ENCODE measurements around the gene BPIFB1. TPM values are rescaled to one million over a fixed set of nuclear protein-coding genes. Genes with fewer than 3 reads are reported as not detected.

BPIFB1 gene
- total and polyA plus RNA-seq, 2 donors, result 0.24 to 0.55 TPM

DNA sequence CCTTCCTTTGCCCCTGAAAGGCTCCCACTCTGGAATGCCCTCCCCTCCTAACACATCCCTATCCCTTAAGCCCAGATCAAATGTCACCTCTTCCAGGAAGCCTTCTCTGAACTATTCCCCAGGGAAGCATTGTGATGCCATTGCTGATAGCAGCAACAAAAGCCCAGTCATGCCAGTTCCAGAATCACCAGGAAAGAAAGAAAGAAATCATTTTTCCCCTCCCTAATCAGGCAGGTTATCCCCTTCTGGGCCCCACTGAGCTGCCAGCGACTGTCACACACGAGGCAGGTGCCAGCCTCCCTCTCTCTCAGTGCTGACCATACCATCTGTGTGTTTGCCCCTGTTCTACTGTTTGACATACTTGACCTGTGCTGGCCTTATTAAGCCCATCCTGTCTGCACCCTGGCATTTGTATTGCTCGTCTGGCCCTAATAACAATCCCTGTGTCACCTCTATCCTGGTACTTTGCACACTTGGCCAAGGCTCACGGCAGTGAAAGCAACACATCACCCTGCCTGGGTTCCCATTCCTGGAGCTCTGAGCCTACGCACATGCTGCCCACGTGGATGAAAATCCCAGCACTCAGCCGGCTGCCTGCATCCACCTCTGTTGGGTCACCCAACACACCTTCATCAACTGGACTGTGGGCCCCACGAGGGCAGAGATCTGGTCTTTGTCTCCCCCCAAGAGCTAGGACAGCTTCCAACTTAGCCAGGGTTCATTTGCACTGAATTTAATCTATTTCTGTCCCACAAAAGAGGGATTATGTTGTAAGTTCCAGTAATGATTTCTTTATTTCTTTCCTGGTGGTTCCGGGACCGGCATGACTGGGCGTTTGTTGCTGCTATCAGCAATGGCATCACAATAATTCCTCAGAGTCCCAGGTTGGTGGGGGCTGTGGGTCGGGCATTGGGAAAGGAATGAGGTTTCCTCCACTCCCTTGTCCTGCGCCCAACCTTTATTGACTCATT lies 5.3 kb upstream of the BPIFB1 start:
- Histone ChIP-seq H3K4me1 (ENCODE audit: control insufficient read depth in 2 of 2, insufficient read depth in 2 of 2, low read length in 2 of 2) (no peaks in the 10 kb centered on the region), H3K9me3 (ENCODE audit: control insufficient read depth in 2 of 2, insufficient read depth in 1 of 2, low read length in 1 of 2) (no peaks in the 10 kb centered on the region), H3K27ac (ENCODE audit: low read depth in 1 of 2, low read length in 1 of 2) (no peak overlapping the region), H3K27me3 (ENCODE audit: control insufficient read depth in 2 of 2, insufficient read depth in 1 of 2, low read length in 1 of 2) (peaks cover 0 to 28% of the 10 kb centered on the region in 2 donors), H3K36me3 (ENCODE audit: control insufficient read depth in 2 of 2, insufficient read depth in 2 of 2, low read length in 1 of 2) (no peaks in the 10 kb centered on the region), H3K4me3 (ENCODE audit: low read length in 2 of 2) (no peak overlapping the region)
- WGBS, result 79% methylated on average over 13 of the region's 13 CpGs
- DNase-seq (ENCODE audit: low read depth in 6 of 9, low spot score in 9 of 9), result no peak

DNA sequence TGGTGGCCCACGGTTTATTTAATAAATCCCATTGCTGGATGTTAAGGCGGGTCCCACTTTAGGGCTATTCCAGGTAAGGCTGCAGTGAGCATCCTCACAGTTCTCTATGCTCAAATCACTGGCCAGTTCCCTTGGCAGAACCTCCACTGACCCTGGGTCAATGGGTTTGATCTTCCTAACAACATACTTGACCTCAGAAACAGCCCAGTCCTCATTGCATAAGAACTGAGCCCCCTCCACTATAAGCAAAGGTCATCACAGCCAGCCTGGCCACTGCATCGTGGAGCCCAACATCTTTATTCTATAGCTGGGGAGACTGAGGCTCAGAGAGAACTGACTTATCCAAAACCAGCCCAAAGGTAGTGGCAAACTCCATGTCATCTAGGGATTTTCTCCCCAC lies 4.3 kb upstream of the BPIFB1 start:
- DNase-seq (ENCODE audit: low read depth in 6 of 9, low spot score in 9 of 9), result no peak
- Histone ChIP-seq H3K27me3 (ENCODE audit: control insufficient read depth in 2 of 2, insufficient read depth in 1 of 2, low read length in 1 of 2) (peaks cover 0 to 28% of the 10 kb centered on the region in 2 donors), H3K4me1 (ENCODE audit: control insufficient read depth in 2 of 2, insufficient read depth in 2 of 2, low read length in 2 of 2) (no peaks in the 10 kb centered on the region), H3K27ac (ENCODE audit: low read depth in 1 of 2, low read length in 1 of 2) (no peak overlapping the region), H3K9me3 (ENCODE audit: control insufficient read depth in 2 of 2, insufficient read depth in 1 of 2, low read length in 1 of 2) (no peaks in the 10 kb centered on the region), H3K36me3 (ENCODE audit: control insufficient read depth in 2 of 2, insufficient read depth in 2 of 2, low read length in 1 of 2) (no peaks in the 10 kb centered on the region), H3K4me3 (ENCODE audit: low read length in 2 of 2) (no peak overlapping the region)
- WGBS, result 89% methylated on average over 3 of the region's 3 CpGs

DNA sequence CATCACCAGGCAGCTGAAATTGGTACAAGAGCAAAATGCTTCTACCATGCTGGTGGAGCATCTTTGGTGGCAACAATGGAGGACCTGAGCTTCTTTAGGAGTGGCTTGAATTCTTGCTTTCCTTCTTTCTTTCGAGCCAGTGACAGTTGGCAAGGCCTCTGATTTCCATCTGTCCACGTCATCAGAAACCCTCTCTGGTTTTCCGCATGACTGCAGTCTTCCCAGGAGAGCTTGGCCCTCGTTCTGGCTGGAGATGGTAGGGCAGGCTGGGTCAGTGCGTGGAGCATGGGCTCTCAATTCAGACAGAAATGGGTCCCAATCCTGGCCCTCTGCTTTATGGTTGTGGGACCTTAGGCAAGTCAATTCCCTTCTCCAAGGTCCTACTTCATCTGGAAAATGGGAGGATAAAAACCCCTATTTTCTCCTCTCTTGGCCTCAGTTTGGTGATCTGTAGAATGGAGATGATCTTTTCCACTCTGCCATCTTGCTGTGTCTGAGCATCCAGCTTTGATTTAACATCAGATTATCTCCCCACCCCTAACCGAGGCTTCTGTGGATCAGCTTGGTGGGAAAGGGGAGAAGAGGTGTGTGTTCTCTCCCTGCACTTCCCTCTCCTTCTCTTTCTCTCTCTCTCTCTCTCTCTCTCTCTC lies 3.6 kb upstream of the BPIFB1 start:
- Histone ChIP-seq H3K4me3 (ENCODE audit: low read length in 2 of 2) (no peak overlapping the region), H3K36me3 (ENCODE audit: control insufficient read depth in 2 of 2, insufficient read depth in 2 of 2, low read length in 1 of 2) (no peaks in the 10 kb centered on the region), H3K9me3 (ENCODE audit: control insufficient read depth in 2 of 2, insufficient read depth in 1 of 2, low read length in 1 of 2) (no peaks in the 10 kb centered on the region), H3K27me3 (ENCODE audit: control insufficient read depth in 2 of 2, insufficient read depth in 1 of 2, low read length in 1 of 2) (peaks cover 0 to 28% of the 10 kb centered on the region in 2 donors), H3K4me1 (ENCODE audit: control insufficient read depth in 2 of 2, insufficient read depth in 2 of 2, low read length in 2 of 2) (no peaks in the 10 kb centered on the region), H3K27ac (ENCODE audit: low read depth in 1 of 2, low read length in 1 of 2) (no peak overlapping the region)
- 90% methylated on average over 6 of the region's 6 CpGs for WGBS
- no peak for DNase-seq (ENCODE audit: low read depth in 6 of 9, low spot score in 9 of 9)

DNA sequence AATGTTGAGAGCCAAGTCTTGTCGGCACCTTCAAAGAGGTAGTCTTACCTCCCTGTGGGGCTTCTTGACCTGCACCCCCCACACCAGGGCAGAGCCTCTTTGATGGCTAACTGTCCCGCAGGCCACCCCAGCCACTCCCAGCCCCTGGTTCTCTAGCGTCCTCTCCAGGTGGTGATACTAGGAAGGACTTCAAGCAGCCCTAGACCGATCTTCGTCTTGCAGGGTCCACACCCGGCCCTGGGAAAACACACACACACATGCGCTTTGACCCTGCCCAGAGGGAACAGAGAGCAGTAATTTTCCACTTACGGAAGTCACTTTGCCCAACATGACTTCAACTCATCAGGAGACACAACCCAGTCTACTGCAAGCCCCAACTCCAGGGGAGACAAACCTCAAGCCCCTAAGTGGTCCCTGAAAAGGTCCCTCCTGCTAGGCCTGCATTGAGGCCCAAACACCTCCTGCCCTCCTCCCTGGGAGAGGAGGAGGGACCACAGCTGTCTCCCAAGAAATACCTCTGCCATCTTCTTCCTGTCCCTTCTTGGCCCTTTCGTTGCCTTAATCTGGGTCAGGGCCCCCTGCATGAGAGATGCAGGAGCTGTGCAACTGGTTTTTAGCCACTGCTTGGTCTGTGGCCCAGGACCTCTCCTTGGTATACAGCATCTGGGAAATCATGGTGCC lies 2.9 kb upstream of the BPIFB1 start:
- Histone ChIP-seq H3K27me3 (ENCODE audit: control insufficient read depth in 2 of 2, insufficient read depth in 1 of 2, low read length in 1 of 2) (peaks cover 0 to 28% of the 10 kb centered on the region in 2 donors), H3K27ac (ENCODE audit: low read depth in 1 of 2, low read length in 1 of 2) (no peak overlapping the region), H3K4me1 (ENCODE audit: control insufficient read depth in 2 of 2, insufficient read depth in 2 of 2, low read length in 2 of 2) (no peaks in the 10 kb centered on the region), H3K9me3 (ENCODE audit: control insufficient read depth in 2 of 2, insufficient read depth in 1 of 2, low read length in 1 of 2) (no peaks in the 10 kb centered on the region), H3K4me3 (ENCODE audit: low read length in 2 of 2) (no peak overlapping the region), H3K36me3 (ENCODE audit: control insufficient read depth in 2 of 2, insufficient read depth in 2 of 2, low read length in 1 of 2) (no peaks in the 10 kb centered on the region)
- 92% methylated on average over 9 of the region's 9 CpGs for WGBS
- DNase-seq (ENCODE audit: low read depth in 6 of 9, low spot score in 9 of 9), result no peak

DNA sequence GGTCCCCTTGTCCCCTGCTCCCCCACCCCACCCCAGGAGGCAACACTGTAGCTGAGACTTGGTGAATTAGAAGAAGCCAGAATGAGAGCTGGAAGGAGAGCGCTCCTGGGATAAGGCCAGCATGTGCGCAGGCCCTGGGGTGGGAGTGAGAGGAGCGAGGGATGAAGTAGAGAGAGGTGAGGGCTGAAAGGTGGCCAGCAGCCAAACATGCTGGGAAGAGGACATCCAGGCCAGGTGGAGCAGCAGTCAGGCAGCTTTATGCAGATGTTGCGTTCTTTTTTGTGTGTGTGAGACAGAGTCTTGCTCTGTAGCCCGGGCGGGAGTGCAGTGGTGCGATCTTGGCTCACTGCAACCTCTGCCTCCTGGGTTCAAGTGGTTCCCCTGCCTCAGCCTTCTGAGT lies 2.2 kb upstream of the BPIFB1 start:
- no peaks in the 10 kb centered on the region for H3K9me3 ChIP-seq (ENCODE audit: control insufficient read depth in 2 of 2, insufficient read depth in 1 of 2, low read length in 1 of 2)
- H3K27ac ChIP-seq (ENCODE audit: low read depth in 1 of 2, low read length in 1 of 2), result no peak overlapping the region
- H3K36me3 ChIP-seq (ENCODE audit: control insufficient read depth in 2 of 2, insufficient read depth in 2 of 2, low read length in 1 of 2), result no peaks in the 10 kb centered on the region
- H3K4me1 ChIP-seq (ENCODE audit: control insufficient read depth in 2 of 2, insufficient read depth in 2 of 2, low read length in 2 of 2), result no peaks in the 10 kb centered on the region
- 96% methylated on average over 7 of the region's 7 CpGs for WGBS
- H3K4me3 ChIP-seq (ENCODE audit: low read length in 2 of 2), result no peak overlapping the region
- no peak for DNase-seq (ENCODE audit: low read depth in 6 of 9, low spot score in 9 of 9)
- H3K27me3 ChIP-seq (ENCODE audit: control insufficient read depth in 2 of 2, insufficient read depth in 1 of 2, low read length in 1 of 2), result peaks cover 0 to 26% of the 10 kb centered on the region in 2 donors

DNA sequence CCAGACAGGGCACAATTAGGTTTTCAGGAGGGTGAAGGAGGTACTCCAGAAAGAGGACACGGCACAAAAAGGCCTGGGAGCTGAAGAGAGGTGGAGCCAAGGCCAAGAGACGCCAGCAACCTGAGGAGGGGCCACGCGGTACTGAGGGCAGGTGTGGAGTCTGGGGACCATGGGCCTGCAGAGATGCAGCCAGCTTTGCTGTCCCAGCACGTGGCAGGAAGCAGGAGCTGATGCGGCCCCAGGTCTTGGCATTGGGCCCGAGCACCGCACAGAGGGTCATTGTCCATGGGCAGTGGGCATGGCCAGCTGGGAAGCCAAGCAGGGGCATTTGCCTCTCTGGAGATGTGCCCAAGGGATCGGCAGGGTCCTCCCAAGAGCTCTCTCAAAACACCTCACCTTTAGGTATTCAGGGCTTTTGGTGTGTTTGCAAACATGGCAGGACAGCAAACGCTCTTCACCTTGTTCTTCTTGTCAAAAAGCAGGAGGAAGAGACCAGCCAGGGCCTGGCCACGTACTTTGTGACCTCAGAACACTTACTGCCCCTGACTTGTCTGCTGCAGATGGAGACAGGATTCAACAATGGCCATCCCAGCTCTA lies 1.4 kb upstream of the BPIFB1 start:
- no peak for DNase-seq (ENCODE audit: low read depth in 6 of 9, low spot score in 9 of 9)
- H3K4me3 ChIP-seq (ENCODE audit: low read length in 2 of 2), result no peak overlapping the region
- no peak overlapping the region for H3K27ac ChIP-seq (ENCODE audit: low read depth in 1 of 2, low read length in 1 of 2)
- no peaks in the 10 kb centered on the region for H3K36me3 ChIP-seq (ENCODE audit: control insufficient read depth in 2 of 2, insufficient read depth in 2 of 2, low read length in 1 of 2)
- H3K4me1 ChIP-seq (ENCODE audit: control insufficient read depth in 2 of 2, insufficient read depth in 2 of 2, low read length in 2 of 2), result no peaks in the 10 kb centered on the region
- 89% methylated on average over 11 of the region's 11 CpGs for WGBS
- no peaks in the 10 kb centered on the region for H3K9me3 ChIP-seq (ENCODE audit: control insufficient read depth in 2 of 2, insufficient read depth in 1 of 2, low read length in 1 of 2)
- peaks cover 0 to 20% of the 10 kb centered on the region in 2 donors for H3K27me3 ChIP-seq (ENCODE audit: control insufficient read depth in 2 of 2, insufficient read depth in 1 of 2, low read length in 1 of 2)

DNA sequence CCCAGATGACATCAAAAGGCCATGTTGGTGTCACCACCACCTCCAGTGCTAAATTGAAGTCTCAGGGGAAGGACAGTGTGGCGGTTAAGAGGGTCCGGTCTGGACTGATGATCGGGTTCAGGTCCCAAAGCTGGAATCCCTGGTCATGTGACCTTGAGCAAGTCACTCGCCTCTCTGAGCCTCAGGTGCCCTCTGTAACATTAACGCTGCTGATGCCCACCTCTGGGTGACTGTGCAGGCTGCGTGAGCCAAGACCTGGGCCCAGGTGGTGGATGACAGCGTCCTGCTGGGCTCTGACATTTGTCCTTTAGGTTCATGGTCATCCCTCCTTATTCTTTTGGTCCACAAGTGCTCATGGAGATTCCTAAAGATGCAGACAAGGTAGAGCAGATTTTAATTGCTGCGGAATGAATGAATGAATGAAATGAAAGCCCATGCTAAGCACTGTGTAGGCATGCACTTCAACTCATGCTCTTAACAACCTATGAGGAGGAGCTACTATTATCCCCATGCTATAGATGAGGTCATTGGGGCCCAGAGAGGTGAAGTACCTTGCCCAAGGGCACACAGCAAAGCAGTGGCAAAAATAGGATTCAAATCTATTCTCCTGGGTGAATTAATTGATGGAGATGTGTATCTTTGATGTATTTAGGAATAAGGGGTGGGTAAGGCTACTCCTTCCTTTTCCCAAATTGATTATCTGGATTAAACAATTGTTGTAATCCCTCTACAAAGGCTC lies 649 bp upstream of the BPIFB1 start:
- Histone ChIP-seq H3K9me3 (ENCODE audit: control insufficient read depth in 2 of 2, insufficient read depth in 1 of 2, low read length in 1 of 2) (no peaks in the 10 kb centered on the region), H3K27ac (ENCODE audit: low read depth in 1 of 2, low read length in 1 of 2) (no peak overlapping the region), H3K36me3 (ENCODE audit: control insufficient read depth in 2 of 2, insufficient read depth in 2 of 2, low read length in 1 of 2) (no peaks in the 10 kb centered on the region), H3K4me1 (ENCODE audit: control insufficient read depth in 2 of 2, insufficient read depth in 2 of 2, low read length in 2 of 2) (no peaks in the 10 kb centered on the region), H3K4me3 (ENCODE audit: low read length in 2 of 2) (no peak overlapping the region), H3K27me3 (ENCODE audit: control insufficient read depth in 2 of 2, insufficient read depth in 1 of 2, low read length in 1 of 2) (peaks cover 2 to 20% of the 10 kb centered on the region in 2 donors)
- DNase-seq (ENCODE audit: low read depth in 6 of 9, low spot score in 9 of 9), result no peak
- 93% methylated on average over 8 of the region's 8 CpGs for WGBS

DNA sequence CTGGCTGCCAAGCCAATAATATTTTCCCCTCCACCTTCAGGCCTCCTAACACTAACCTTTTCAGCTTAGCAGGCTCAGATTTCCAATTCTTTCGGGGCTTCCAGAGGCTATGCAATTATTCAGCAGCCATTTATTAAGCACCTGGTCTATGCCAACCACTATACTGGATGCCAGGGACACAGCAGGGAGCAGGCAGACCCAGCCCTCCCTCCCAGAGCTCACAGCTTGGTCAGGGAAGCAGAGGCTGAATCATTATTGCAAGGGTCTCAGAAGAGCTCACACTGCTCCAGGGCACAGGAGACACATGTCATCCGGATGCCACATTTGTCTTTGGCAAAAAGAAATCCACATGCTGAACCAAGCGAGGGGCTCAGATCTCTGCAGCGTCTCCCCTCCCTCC lies 1.3 kb downstream of the BPIFB1 start:
- no peaks in the 10 kb centered on the region for H3K4me1 ChIP-seq (ENCODE audit: control insufficient read depth in 2 of 2, insufficient read depth in 2 of 2, low read length in 2 of 2)
- H3K9me3 ChIP-seq (ENCODE audit: control insufficient read depth in 2 of 2, insufficient read depth in 1 of 2, low read length in 1 of 2), result no peaks in the 10 kb centered on the region
- H3K36me3 ChIP-seq (ENCODE audit: control insufficient read depth in 2 of 2, insufficient read depth in 2 of 2, low read length in 1 of 2), result no peaks in the 10 kb centered on the region
- 90% methylated on average over 4 of the region's 4 CpGs for WGBS
- no peak for DNase-seq (ENCODE audit: low read depth in 6 of 9, low spot score in 9 of 9)
- H3K27ac ChIP-seq (ENCODE audit: low read depth in 1 of 2, low read length in 1 of 2), result no peak overlapping the region
- no peak overlapping the region for H3K4me3 ChIP-seq (ENCODE audit: low read length in 2 of 2)
- peaks cover 2 to 12% of the 10 kb centered on the region in 2 donors for H3K27me3 ChIP-seq (ENCODE audit: control insufficient read depth in 2 of 2, insufficient read depth in 1 of 2, low read length in 1 of 2)
